ENCODE measurements around the gene RBMS2. TPM values are rescaled to one million over a fixed set of nuclear protein-coding genes. Genes with fewer than 3 reads are reported as not detected.

The RBMS2 gene
- total and polyA plus RNA-seq, 7 experiments from 2014 or later: 0.81 to 12.8 (median 5.1) TPM

DNA sequence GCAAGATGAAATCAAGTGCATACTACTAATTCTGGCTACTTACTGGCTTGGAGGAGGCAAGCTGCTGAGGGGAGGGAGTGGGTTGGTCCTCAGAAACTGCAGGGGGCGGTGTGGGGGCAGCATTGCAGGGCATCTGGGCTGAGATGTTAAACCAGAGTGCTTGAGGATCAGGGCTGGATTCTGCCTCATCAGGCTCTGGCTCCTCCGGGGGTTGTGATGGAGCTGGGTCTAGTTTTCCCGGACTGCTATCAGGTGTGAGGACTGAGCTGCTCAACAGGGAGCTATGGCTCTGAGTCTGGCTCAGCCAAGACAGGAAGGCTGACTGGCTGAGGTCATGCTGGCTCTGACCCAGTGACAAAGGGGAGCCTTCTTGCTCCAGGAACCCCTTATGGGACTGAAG, 79.9 kb downstream of the RBMS2 start:
- no peak overlapping the region for H3K4me3 ChIP-seq (ENCODE audit: low read length)
- DNase-seq: peak in 6 of 9 donors; percentile 21 to 46 (median 32)
- H3K4me1 ChIP-seq (ENCODE audit: control insufficient read depth in 2 of 2, insufficient read depth in 2 of 2, low read length in 2 of 2): no peaks in the 10 kb centered on the region
- ChIA-PET CTCF (interaction anchor here (0.6 to 3.6 kb wide), 7 partner anchors 10 to 125 kb away, joined by 3 to 16 read pairs (median 5); no protein-coding TSS in a partner anchor), POLR2A (interaction anchor here (1.0 to 1.6 kb wide), 4 partner anchors 8 to 48 kb away, joined by 3 to 7 read pairs (median 5); no protein-coding TSS in a partner anchor)
- Mint-ChIP-seq H3K27me3 (no peaks in the 10 kb centered on the region), H3K4me3 (no peak overlapping the region), H3K27ac (peak overlapping the region in 3 of 9 donors; percentile 38 to 59 (median 40)), H3K9me3 (peaks cover 0 to 2% (median 0%) of the 10 kb centered on the region in 11 donors), H3K36me3 (peaks cover 16 to 79% (median 37%) of the 10 kb centered on the region in 5 donors), H3K4me1 (peaks cover 0 to 5% (median 0%) of the 10 kb centered on the region in 7 donors)
- H3K27me3 ChIP-seq (ENCODE audit: control insufficient read depth in 2 of 2, insufficient read depth in 2 of 2, low read length in 2 of 2): no peaks in the 10 kb centered on the region
- intact Hi-C loops (cut with micrococcal nuclease): loop anchor here (1.0 kb wide), 1 partner anchor 35 kb away; no protein-coding TSS in a partner anchor
- ATAC-seq: peak; percentile 53
- H3K27ac ChIP-seq (ENCODE audit: low read depth, low read length): no peak overlapping the region
- no peaks in the 10 kb centered on the region for H3K9me3 ChIP-seq (ENCODE audit: control insufficient read depth in 2 of 3, low read length in 3 of 3)
- peaks cover 44 to 98% (median 70%) of the 10 kb centered on the region in 3 experiments for H3K36me3 ChIP-seq (ENCODE audit: control insufficient read depth in 2 of 3, insufficient read depth in 3 of 3, low read length in 3 of 3)

DNA sequence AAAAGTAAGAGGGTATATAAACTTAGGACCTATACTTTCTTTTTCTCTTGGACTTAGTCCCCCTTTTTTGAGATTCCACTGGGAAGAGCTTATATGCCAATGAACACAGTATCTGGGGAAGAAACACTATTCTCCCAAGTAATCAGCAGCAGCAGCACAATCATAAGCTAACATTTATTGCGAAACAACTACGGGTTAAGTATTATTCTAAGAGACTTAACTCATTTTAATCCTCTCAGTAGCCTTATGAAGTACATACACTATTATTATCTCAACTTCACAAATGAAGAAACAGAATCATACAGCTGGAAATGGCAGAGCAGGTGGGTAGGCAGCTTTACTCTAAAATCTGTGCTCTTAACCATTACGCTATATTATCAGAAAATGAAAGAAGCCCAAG, 80.6 kb downstream of the RBMS2 start:
- intact Hi-C loops (cut with micrococcal nuclease): no loop called here
- peaks cover 41 to 99% (median 72%) of the 10 kb centered on the region in 3 experiments for H3K36me3 ChIP-seq (ENCODE audit: control insufficient read depth in 2 of 3, insufficient read depth in 3 of 3, low read length in 3 of 3)
- CTCF ChIA-PET: interaction anchor here (0.7 to 3.6 kb wide), 5 partner anchors 9 to 34 kb away, joined by 3 to 16 read pairs (median 5); no protein-coding TSS in a partner anchor
- no peaks in the 10 kb centered on the region for H3K4me1 ChIP-seq (ENCODE audit: control insufficient read depth in 2 of 2, insufficient read depth in 2 of 2, low read length in 2 of 2)
- H3K27me3 ChIP-seq (ENCODE audit: control insufficient read depth in 2 of 2, insufficient read depth in 2 of 2, low read length in 2 of 2): no peaks in the 10 kb centered on the region
- Mint-ChIP-seq H3K4me3 (no peak overlapping the region), H3K27ac (peak overlapping the region in 2 of 9 donors; percentile 31 to 48), H3K9me3 (peaks cover 0 to 2% (median 0%) of the 10 kb centered on the region in 11 donors), H3K4me1 (peaks cover 0 to 5% (median 0%) of the 10 kb centered on the region in 7 donors), H3K27me3 (no peaks in the 10 kb centered on the region), H3K36me3 (peaks cover 13 to 85% (median 38%) of the 10 kb centered on the region in 5 donors)
- no peak overlapping the region for H3K4me3 ChIP-seq (ENCODE audit: low read length)
- no peaks in the 10 kb centered on the region for H3K9me3 ChIP-seq (ENCODE audit: control insufficient read depth in 2 of 3, low read length in 3 of 3)
- no peak for ATAC-seq
- no peak for DNase-seq
- H3K27ac ChIP-seq (ENCODE audit: low read depth, low read length): no peak overlapping the region
- POLR2A ChIA-PET: interaction anchor here (0.8 to 1.6 kb wide), 4 partner anchors 7 to 39 kb away, joined by 3 to 7 read pairs (median 4); no protein-coding TSS in a partner anchor

DNA sequence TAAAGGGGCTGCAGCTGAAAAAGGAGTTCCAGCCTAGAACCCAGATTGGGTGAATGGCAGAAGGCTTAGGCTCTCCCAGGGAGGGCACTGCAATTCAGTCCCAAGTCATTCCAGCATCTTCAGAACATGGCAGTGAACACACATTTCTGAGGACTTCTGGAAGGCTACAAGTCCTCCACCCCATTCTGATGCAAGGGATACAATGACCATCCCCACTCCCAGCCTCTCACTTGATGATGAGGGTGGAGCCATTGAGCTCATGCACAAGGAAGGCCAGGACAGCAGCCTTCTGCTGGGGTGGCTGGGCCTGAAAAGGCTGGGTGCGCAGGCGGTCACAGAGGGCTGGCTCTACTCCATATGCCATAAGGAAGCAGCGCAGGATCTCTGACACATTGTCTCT, 82.7 kb downstream of the RBMS2 start:
- H3K4me1 Mint-ChIP-seq: no peaks in the 10 kb centered on the region
- H3K4me1 ChIP-seq (ENCODE audit: control insufficient read depth in 2 of 2, insufficient read depth in 2 of 2, low read length in 2 of 2): no peaks in the 10 kb centered on the region
- H3K27ac Mint-ChIP-seq: peak overlapping the region in 1 of 9 donors; percentile 37
- no peaks in the 10 kb centered on the region for H3K27me3 ChIP-seq (ENCODE audit: control insufficient read depth in 2 of 2, insufficient read depth in 2 of 2, low read length in 2 of 2)
- H3K27me3 Mint-ChIP-seq: no peaks in the 10 kb centered on the region
- H3K9me3 Mint-ChIP-seq: peaks cover 0 to 2% (median 0%) of the 10 kb centered on the region in 11 donors
- H3K36me3 ChIP-seq (ENCODE audit: control insufficient read depth in 2 of 3, insufficient read depth in 3 of 3, low read length in 3 of 3): peaks cover 48 to 93% (median 69%) of the 10 kb centered on the region in 3 experiments
- peaks cover 13 to 77% (median 36%) of the 10 kb centered on the region in 5 donors for H3K36me3 Mint-ChIP-seq
- ATAC-seq (no peak), DNase-seq (no peak)
- no peak overlapping the region for H3K4me3 ChIP-seq (ENCODE audit: low read length)
- POLR2A ChIA-PET: no interaction called here
- CTCF ChIA-PET: no interaction called here
- no peak overlapping the region for H3K27ac ChIP-seq (ENCODE audit: low read depth, low read length)
- H3K9me3 ChIP-seq (ENCODE audit: control insufficient read depth in 2 of 3, low read length in 3 of 3): no peaks in the 10 kb centered on the region
- intact Hi-C loops (cut with micrococcal nuclease): no loop called here
- H3K4me3 Mint-ChIP-seq: no peak overlapping the region

DNA sequence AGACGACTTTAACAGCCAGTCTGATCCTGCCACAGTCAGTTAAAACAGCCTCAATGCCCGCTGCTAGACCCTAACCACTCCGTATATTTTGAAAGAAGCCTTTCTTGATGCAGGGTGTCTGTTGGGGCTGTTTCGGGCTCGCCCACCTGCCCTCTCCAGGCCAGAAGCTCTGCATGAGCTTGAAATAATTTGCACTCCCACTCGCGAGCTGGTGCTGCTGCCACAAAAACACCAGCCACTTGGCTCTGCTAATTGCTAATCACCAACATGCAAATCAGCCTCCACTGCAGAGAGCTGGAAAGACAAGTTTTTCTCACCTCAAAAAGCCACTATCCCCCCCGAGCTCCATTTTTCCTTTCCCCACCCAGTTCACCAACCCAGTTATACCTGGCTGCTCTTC, 93.0 kb downstream of the RBMS2 start:
- ChIA-PET POLR2A (interaction anchor here (1.2 kb wide), 1 partner anchor 31 kb away, joined by 5 read pairs; the partner anchor contains the start of gene ATP5F1B), CTCF (no interaction called here)
- H3K36me3 ChIP-seq (ENCODE audit: control insufficient read depth in 2 of 3, insufficient read depth in 3 of 3, low read length in 3 of 3): peaks cover 46 to 87% (median 60%) of the 10 kb centered on the region in 3 experiments
- H3K4me3 ChIP-seq (ENCODE audit: low read length): no peak overlapping the region
- H3K4me1 ChIP-seq (ENCODE audit: control insufficient read depth in 2 of 2, insufficient read depth in 2 of 2, low read length in 2 of 2): no peaks in the 10 kb centered on the region
- peaks cover 5 to 25% (median 20%) of the 10 kb centered on the region in 7 donors for H3K4me1 Mint-ChIP-seq
- intact Hi-C loops (cut with micrococcal nuclease): loop anchor here in 1 of 2 donors (2.0 kb wide), 1 partner anchor 14 kb away; no protein-coding TSS in a partner anchor
- ATAC-seq: no peak
- H3K9me3 ChIP-seq (ENCODE audit: control insufficient read depth in 2 of 3, low read length in 3 of 3): no peaks in the 10 kb centered on the region
- DNase-seq: no peak
- peak overlapping the region in 2 of 9 donors; percentile 24 to 53 for H3K27ac Mint-ChIP-seq
- H3K4me3 Mint-ChIP-seq: no peak overlapping the region
- H3K27me3 Mint-ChIP-seq: no peaks in the 10 kb centered on the region
- no peaks in the 10 kb centered on the region for H3K27me3 ChIP-seq (ENCODE audit: control insufficient read depth in 2 of 2, insufficient read depth in 2 of 2, low read length in 2 of 2)
- H3K27ac ChIP-seq (ENCODE audit: low read depth, low read length): no peak overlapping the region
- H3K9me3 Mint-ChIP-seq: no peaks in the 10 kb centered on the region
- peaks cover 25 to 74% (median 39%) of the 10 kb centered on the region in 5 donors for H3K36me3 Mint-ChIP-seq

DNA sequence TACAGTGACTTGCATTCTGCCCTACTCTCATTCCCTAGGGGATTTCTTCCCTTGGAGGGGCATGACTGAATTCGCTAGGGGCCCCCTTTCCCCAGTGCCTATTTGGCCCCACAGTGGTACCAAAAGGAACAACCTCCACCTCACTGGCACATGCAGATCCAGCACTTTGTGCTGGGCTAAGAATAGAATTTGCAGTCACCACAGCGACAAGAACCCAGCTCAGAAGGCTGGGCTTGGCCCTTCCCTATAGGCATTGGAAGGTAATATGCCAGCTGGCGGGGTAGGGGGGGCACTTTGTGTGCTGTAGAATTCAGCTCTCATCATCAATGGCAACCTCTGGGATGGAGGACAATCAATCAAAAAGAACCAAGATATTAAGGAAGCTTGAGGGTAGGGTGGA, 94.6 kb downstream of the RBMS2 start:
- POLR2A ChIA-PET: interaction anchor here (0.8 to 1.4 kb wide), 2 partner anchors 12 to 13 kb away, joined by 5 read pairs; partner anchors contain the start of gene BAZ2A
- peaks cover 0 to 4% of the 10 kb centered on the region in 2 donors for H3K4me1 ChIP-seq (ENCODE audit: control insufficient read depth in 2 of 2, insufficient read depth in 2 of 2, low read length in 2 of 2)
- H3K36me3 ChIP-seq (ENCODE audit: control insufficient read depth in 2 of 3, insufficient read depth in 3 of 3, low read length in 3 of 3): peaks cover 34 to 75% (median 51%) of the 10 kb centered on the region in 3 experiments
- intact Hi-C loops (cut with micrococcal nuclease): loop anchor here in 1 of 2 donors (2.0 kb wide), 1 partner anchor 21 kb away; no protein-coding TSS in a partner anchor
- no peak overlapping the region for H3K27ac ChIP-seq (ENCODE audit: low read depth, low read length)
- H3K9me3 Mint-ChIP-seq: no peaks in the 10 kb centered on the region
- DNase-seq (no peak), ATAC-seq (no peak)
- H3K36me3 Mint-ChIP-seq: peaks cover 16 to 58% (median 29%) of the 10 kb centered on the region in 5 donors
- H3K4me1 Mint-ChIP-seq: peaks cover 14 to 38% (median 31%) of the 10 kb centered on the region in 7 donors
- H3K27ac Mint-ChIP-seq: peak overlapping the region in 4 of 9 donors; percentile 1 to 39 (median 30)
- no peaks in the 10 kb centered on the region for H3K27me3 ChIP-seq (ENCODE audit: control insufficient read depth in 2 of 2, insufficient read depth in 2 of 2, low read length in 2 of 2)
- CTCF ChIA-PET: no interaction called here
- no peaks in the 10 kb centered on the region for H3K27me3 Mint-ChIP-seq
- no peaks in the 10 kb centered on the region for H3K9me3 ChIP-seq (ENCODE audit: control insufficient read depth in 2 of 3, low read length in 3 of 3)
- no peak overlapping the region for H3K4me3 Mint-ChIP-seq
- no peak overlapping the region for H3K4me3 ChIP-seq (ENCODE audit: low read length)

DNA sequence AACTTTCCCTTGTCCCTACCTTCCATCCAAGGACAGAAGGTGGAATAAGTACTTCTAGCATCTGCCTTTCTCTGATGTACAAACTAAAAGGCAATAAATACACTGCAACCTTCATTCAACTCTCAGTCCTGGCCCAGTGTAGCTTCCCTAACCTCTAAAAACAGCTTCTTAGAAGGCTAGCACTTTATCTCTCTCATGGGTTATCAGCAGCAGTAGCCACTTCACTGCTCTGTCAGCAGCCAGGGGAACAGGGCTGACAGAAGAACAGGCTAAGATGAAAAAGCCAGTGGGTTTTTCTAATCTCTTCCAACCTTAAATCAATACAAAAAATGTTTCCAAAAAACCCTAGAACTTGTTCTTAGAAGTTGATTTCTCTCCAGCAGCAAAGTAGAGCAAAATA, 95.3 kb downstream of the RBMS2 start:
- ChIA-PET POLR2A (interaction anchor here (0.8 to 1.4 kb wide), 4 partner anchors 11 to 21 kb away, joined by 3 to 5 read pairs (median 4); partner anchors contain the start of gene BAZ2A), CTCF (no interaction called here)
- H3K4me1 ChIP-seq (ENCODE audit: control insufficient read depth in 2 of 2, insufficient read depth in 2 of 2, low read length in 2 of 2): peaks cover 0 to 4% of the 10 kb centered on the region in 2 donors
- H3K36me3 ChIP-seq (ENCODE audit: control insufficient read depth in 2 of 3, insufficient read depth in 3 of 3, low read length in 3 of 3): peaks cover 27 to 68% (median 44%) of the 10 kb centered on the region in 3 experiments
- Mint-ChIP-seq H3K27ac (peak overlapping the region in 3 of 9 donors; percentile 1 to 3 (median 2)), H3K27me3 (no peaks in the 10 kb centered on the region), H3K9me3 (no peaks in the 10 kb centered on the region), H3K36me3 (peaks cover 10 to 51% (median 24%) of the 10 kb centered on the region in 5 donors), H3K4me3 (no peak overlapping the region), H3K4me1 (peaks cover 14 to 40% (median 30%) of the 10 kb centered on the region in 7 donors)
- no peak for ATAC-seq
- DNase-seq: no peak
- H3K27me3 ChIP-seq (ENCODE audit: control insufficient read depth in 2 of 2, insufficient read depth in 2 of 2, low read length in 2 of 2): no peaks in the 10 kb centered on the region
- no peaks in the 10 kb centered on the region for H3K9me3 ChIP-seq (ENCODE audit: control insufficient read depth in 2 of 3, low read length in 3 of 3)
- intact Hi-C loops (cut with micrococcal nuclease): loop anchor here in 1 of 2 donors (2.0 kb wide), 1 partner anchor 20 kb away; no protein-coding TSS in a partner anchor
- H3K4me3 ChIP-seq (ENCODE audit: low read length): no peak overlapping the region
- no peak overlapping the region for H3K27ac ChIP-seq (ENCODE audit: low read depth, low read length)
